Stimulated activated CD8-positive, alpha-beta memory T cell treated with anti-CD3 and anti-CD28 coated beads, Interleukin-4, amount 100 ng/mL, for 4 hours (primary cell): Measurements from ENCODE around the gene ATP6AP2.
A peak's percentile ranks its signal among the peaks of the same experiment; 100 is the strongest.

Experiments
- DNase-seq, 2 donors: peaks; one replicate each; pipeline ENCODE4 v3.0.0-alpha.2; 2020; ENCODE audit warnings: low read depth in 2 of 2, low spot score in 1 of 2

Gene ATP6AP2

DNA sequence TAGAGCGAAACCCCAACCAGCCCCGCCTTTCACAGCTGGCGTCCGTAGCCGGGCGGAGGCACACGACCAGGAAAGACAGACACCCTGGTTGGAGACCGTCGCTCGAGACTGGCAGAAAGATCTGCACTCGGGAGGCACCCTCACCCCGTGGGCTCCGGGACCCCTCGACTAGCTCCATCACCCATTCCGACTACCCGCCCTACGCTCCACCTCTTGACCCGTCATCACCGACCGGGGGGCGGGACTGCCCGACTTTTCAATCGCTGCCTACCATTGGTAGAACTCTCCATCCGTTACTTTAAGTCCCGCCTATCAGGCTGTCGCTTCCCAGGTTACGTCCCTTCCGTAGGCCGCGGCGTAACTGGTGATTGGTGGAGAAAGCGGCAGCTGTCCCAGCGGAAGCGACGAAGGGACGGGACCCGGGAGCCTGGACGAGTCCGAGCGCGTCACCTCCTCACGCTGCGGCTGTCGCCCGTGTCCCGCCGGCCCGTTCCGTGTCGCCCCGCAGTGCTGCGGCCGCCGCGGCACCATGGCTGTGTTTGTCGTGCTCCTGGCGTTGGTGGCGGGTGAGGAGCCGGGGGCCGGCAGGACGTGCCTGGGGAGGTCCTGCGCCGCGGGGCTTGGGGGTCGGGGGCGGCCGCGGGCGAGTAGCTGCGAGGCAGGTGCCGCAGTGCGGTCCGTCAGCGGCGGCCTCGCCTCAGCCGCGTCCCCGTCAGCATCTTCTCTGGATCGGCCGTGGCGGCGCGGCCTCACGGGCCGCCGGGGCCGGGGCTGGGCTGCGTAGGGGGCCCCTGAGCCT lies at the start of gene ATP6AP2:
TSS of gene ATP6AP2 (plus strand) at position 434 of the 799 bp plus-strand sequence. CDS start at position 530, 96 bp downstream.
- peak; percentile 77 to 78 for DNase-seq

DNA sequence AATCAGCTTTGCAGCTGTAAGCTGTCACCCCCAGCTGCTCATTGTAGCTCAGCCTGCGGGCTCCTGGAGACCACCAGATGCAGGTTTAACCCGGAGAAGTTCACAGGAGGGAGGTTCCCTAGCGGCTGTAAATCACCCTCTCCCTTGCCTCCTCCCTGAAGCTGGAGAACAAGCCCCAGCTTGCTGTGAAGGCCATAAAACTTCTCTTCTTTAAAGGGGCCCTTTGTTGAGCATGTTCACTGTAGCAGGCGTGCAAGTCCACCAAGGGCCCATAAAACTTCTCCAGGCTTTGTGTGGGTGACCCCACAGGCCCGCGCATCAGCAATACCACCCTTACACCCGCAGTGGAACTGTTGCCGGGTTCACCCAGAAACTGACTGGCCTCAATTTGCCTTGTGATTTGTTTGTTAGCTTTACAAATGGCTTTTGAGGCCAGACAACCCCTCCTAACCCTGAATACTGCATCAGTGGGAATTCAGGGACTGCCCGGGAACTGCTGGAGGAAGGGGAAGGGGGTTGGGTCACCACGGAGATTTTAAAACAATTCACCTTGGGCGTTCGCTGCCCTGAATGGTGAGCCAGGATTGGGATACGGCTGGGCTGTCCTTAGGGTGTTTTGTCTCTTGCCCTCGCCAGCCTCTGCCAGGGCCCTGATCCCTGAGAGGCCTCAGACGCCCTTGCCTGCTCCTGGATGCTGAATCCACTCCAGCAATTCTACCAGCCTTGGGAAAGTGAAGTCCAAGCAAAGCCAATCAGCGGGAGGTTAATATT lies 49.5 kb upstream of the ATP6AP2 start:
- no peak for DNase-seq

GRCh38 chrX:40537310-40537709 lies 43.5 kb upstream of the ATP6AP2 start:
- DNase-seq: no peak

- DNase-seq: no peak
Observed at GRCh38 chrX:40538406-40538805, 42.4 kb upstream of the ATP6AP2 start.

GRCh38 chrX:40539214-40540142 lies 41.3 kb upstream of the ATP6AP2 start:
- peak; percentile 12 to 31 for DNase-seq

DNA sequence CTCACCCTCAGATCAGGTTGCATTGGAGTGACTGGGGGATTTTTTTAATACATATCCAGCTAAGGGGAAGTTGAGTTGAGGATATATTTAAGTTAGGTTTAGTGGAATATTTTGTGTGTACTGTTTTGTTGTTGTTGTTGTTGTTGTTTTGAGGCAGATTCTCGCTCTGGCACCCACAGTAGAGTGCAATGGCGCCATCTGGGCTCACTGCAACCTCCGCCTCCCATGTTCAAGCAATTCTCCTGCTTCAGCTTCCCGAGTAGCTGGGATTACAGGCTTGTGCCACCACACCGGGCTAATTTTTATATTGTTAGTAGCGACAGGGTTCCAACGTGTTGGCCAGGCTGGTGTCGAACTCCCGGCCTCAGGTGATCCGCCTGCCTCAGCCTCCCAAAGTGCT lies 38.6 kb upstream of the ATP6AP2 start:
- DNase-seq: no peak

DNA sequence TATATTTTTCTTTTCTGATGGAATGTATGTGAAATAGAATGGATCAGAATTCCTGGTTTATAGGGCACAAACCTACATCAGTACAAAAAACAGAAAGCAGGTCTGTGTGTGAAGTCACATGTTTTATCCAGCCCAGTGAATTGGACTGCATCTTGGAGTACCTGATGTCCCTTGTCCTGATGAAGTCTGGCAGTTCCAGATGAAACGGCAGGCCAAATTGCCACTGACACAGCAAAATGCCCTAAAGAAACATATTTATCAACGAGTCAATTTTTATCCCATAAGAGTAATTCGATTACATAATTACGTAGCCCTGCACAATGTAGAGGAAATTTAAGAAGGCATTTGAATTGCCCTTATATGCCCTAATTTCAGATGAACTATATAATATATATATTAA lies 37.8 kb upstream of the ATP6AP2 start:
- no peak for DNase-seq

DNA sequence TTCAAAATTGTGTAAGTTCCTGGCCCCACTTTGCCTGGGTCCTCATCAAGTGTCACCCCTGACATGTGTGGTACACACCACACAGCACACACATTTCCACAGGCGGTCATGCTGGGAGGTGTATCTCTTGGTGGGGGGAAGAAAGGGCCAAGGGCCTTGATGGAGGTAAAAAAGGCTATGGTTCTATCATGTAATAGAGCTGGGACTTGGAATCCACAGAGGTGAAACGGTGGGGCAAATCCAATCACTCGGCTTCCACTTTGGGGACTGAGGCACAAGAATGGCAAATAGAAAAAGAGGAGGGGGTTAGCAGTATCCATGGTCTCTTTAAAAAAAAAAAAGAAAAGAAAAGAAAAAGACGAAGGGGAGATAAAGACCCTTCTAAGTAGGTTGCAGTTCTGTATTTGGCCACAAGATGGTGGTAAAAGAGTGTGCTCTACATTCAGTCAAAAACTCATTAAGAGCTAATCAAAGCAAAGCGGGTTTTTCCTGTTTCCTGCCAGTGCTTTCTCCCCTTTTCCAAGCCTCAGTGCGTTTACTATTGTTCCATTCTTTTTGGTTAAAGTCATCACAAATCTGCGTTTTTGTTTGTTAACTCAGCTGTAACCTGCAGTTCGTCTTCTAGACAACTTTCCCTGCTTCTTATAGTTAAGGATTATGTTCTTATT lies 37.0 kb upstream of the ATP6AP2 start:
- DNase-seq: no peak

- DNase-seq: no peak
Observed at GRCh38 chrX:40544343-40545266, 36.2 kb upstream of the ATP6AP2 start.

DNA sequence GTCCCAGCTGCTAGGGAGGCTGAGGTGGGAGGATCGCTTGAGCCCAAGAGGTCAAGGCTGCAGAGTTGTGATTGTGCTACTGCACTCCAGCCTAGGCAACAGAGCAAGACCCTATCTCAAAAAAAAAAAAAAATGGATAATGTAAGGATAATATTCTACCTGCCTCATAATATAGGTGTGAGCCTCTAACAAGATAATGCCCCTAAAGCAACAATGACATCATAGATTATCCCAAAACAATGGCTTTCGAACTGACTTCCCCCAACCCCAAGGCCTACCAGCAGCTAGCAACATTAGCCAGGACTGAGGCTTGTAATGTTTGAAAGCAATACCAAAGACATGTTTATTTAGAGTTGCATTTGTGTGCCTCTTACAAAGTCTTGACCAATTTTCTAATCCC lies 33.9 kb upstream of the ATP6AP2 start:
- no peak for DNase-seq

- DNase-seq: no peak
Observed at GRCh38 chrX:40550066-40550465, 30.7 kb upstream of the ATP6AP2 start.

GRCh38 chrX:40552768-40553167 lies 28.0 kb upstream of the ATP6AP2 start:
- DNase-seq: no peak

GRCh38 chrX:40558590-40558989 lies 22.2 kb upstream of the ATP6AP2 start:
- no peak for DNase-seq

GRCh38 chrX:40563784-40564183 lies 17.0 kb upstream of the ATP6AP2 start:
- no peak for DNase-seq

GRCh38 chrX:40564447-40564846 lies 16.3 kb upstream of the ATP6AP2 start:
- no peak for DNase-seq

GRCh38 chrX:40570346-40571093 lies 10.2 kb upstream of the ATP6AP2 start:
- DNase-seq: no peak

- DNase-seq: peak in 1 of 2 donors; percentile 6
Observed at GRCh38 chrX:40571164-40571563, 9.6 kb upstream of the ATP6AP2 start.

GRCh38 chrX:40571600-40571999 lies 9.2 kb upstream of the ATP6AP2 start:
- DNase-seq: no peak

DNA sequence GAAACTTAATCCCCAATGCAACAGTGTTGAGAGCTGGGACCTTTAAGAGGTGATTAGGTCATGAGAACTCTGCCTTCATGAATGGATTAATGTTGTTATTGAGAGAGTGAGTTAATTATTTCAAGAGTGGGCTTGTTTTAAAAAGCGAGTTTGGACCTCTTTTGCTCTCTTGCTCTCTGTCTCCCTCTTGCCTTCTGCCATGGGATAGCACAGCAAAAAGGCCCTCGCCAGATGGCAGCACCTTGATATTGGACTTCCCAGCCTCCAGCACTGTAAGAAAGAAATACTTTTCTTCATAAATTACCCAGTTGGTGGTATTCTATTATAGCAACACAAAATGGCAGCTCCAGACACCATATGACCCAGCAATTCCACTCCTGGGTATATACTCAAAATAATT lies 7.0 kb upstream of the ATP6AP2 start:
- no peak for DNase-seq
